Neural crest cell (in vitro differentiated cells): Measurements from ENCODE around the gene SEMA6A. TPM values are rescaled to one million over a fixed set of nuclear protein-coding genes. Genes with fewer than 3 reads are reported as not detected.

Source experiments
- DNase-seq: peaks from one replicate; pipeline ENCODE4 v3.0.0; 2021; ENCODE audit warnings: low read depth, mixed read lengths, low spot score
- H3K27ac Mint-ChIP-seq: one replicate; pipeline ENCODE4 v1.8.0; 2021; ENCODE audit warnings: mild to moderate bottlenecking, mixed read lengths; ENCODE audit not compliant: unreplicated experiment
- H3K27me3 Mint-ChIP-seq: 2 replicates; pipeline ENCODE4 v1.8.0; 2021; ENCODE audit warnings: low read depth, mild to moderate bottlenecking, mixed read lengths
- H3K36me3 Mint-ChIP-seq: 2 replicates; pipeline ENCODE4 v1.8.0; 2021; ENCODE audit warnings: low read depth, mild to moderate bottlenecking, mixed read lengths
- H3K4me1 Mint-ChIP-seq: 2 replicates; pipeline ENCODE4 v1.8.0; 2021; ENCODE audit warnings: mixed read lengths
- H3K4me3 Mint-ChIP-seq: one replicate; pipeline ENCODE4 v1.8.0; 2021; ENCODE audit warnings: mild to moderate bottlenecking, mixed read lengths
- H3K9me3 Mint-ChIP-seq: 2 replicates; pipeline ENCODE4 v1.8.0; 2021; ENCODE audit warnings: mixed read lengths
- total RNA-seq: library from RNA; stranded (reverse); gene quantifications from 2 replicates; pipeline ENCODE4 v1.2.1, GENCODE V29; 2021
- TF ChIP-seq, protein P1 (sequence below): fragments of 200-600 bp; sonication (generic); conservative IDR thresholded peaks from 2 replicates; pipeline ENCODE4 v1.5.0; 2021; ENCODE audit warnings: antibody characterized with exemption, mild to moderate bottlenecking

SEMA6A gene
- total RNA-seq, 1 donor from 2014 or later = 30.0 TPM

DNA sequence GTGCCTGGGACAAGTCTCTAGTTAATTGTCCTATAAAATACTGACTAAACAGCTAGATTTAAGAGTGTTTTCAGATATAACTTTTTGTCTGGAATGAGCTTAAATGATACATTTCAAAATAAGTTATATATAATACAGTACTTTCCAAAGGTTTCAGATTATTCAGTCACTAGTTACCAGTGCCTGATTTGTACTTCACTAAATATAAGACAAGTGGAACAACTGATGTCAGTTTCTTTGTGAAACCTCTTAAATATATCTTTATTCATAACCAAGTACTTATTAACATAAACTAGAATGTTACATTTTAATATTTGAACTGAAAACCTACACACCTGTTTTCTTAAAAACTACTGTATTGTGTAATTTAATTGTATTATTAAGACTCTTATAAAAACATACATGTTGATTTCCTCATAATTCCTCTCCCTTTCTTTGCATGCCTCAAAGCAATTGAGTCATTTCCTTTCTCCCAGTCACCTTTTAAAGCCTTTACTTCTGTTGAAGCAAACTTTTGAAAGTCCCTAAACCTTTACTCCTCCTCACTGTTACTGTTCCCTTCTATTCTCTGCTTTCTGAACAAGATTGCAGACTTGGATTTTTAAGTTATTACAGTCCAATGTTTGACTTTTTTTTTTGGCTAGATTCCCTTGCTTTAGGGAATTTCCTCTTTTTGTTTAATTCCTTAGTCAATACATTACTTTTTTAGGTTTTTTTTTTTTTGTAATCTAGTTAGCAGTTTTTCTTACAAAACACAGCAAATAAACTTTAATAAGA lies 8.7 kb upstream of the SEMA6A start:
- Mint-ChIP-seq H3K4me3 (no peak overlapping the region), H3K27ac (no peak overlapping the region), H3K36me3 (no peaks in the 10 kb centered on the region), H3K9me3 (no peaks in the 10 kb centered on the region), H3K27me3 (peaks cover 5% of the 10 kb centered on the region), H3K4me1 (no peaks in the 10 kb centered on the region)
- DNase-seq = no peak
- TF ChIP-seq, protein P1, sequence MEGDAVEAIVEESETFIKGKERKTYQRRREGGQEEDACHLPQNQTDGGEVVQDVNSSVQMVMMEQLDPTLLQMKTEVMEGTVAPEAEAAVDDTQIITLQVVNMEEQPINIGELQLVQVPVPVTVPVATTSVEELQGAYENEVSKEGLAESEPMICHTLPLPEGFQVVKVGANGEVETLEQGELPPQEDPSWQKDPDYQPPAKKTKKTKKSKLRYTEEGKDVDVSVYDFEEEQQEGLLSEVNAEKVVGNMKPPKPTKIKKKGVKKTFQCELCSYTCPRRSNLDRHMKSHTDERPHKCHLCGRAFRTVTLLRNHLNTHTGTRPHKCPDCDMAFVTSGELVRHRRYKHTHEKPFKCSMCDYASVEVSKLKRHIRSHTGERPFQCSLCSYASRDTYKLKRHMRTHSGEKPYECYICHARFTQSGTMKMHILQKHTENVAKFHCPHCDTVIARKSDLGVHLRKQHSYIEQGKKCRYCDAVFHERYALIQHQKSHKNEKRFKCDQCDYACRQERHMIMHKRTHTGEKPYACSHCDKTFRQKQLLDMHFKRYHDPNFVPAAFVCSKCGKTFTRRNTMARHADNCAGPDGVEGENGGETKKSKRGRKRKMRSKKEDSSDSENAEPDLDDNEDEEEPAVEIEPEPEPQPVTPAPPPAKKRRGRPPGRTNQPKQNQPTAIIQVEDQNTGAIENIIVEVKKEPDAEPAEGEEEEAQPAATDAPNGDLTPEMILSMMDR = no peak

DNA sequence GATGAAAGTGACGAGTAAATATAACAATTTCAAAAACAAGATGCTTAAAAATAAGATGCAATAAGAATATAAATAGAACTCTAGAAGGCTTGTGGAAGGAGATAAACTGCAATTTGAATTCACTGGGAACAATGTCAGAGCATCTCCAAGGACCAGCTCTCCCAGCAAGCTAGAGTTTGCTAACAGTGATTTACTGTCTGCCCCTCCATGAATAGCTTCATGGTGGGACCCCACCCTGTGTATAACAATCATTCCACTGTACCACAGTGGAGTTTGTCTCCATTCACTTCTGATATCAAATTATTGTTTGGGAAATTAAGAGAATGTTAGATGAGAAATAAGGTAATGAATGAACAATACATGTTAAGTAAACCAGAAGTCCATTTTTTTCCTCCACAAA lies 7.3 kb upstream of the SEMA6A start:
- TF ChIP-seq, protein P1 = no peak
- Mint-ChIP-seq H3K36me3 (no peaks in the 10 kb centered on the region), H3K27me3 (peaks cover 13% of the 10 kb centered on the region), H3K4me3 (no peak overlapping the region), H3K4me1 (no peaks in the 10 kb centered on the region), H3K9me3 (no peaks in the 10 kb centered on the region), H3K27ac (no peak overlapping the region)
- DNase-seq = no peak

DNA sequence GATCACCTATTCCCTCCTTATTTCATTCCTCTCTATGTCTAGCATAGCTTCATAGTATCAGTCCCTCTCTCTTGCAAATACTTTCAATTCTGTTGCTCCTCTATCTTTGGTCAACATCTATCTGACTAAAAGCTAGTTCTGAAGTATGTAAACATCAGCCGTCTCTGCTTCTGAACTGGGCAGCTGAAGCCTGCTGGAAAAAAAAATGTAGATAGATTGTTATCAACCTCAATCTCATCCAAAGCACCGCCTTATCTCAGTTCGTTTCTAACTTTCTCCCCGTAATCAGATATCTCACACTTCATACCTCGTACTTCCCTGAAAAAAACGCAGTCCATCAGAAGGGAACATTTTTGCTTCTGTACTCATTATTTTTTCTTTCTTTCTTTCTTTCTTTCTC lies 4.5 kb upstream of the SEMA6A start:
- DNase-seq = no peak
- Mint-ChIP-seq H3K36me3 (no peaks in the 10 kb centered on the region), H3K4me3 (peak overlapping the region; percentile 61), H3K27me3 (peaks cover 19% of the 10 kb centered on the region), H3K9me3 (no peaks in the 10 kb centered on the region), H3K27ac (no peak overlapping the region), H3K4me1 (peaks cover 14% of the 10 kb centered on the region)
- TF ChIP-seq, protein P1 = no peak

DNA sequence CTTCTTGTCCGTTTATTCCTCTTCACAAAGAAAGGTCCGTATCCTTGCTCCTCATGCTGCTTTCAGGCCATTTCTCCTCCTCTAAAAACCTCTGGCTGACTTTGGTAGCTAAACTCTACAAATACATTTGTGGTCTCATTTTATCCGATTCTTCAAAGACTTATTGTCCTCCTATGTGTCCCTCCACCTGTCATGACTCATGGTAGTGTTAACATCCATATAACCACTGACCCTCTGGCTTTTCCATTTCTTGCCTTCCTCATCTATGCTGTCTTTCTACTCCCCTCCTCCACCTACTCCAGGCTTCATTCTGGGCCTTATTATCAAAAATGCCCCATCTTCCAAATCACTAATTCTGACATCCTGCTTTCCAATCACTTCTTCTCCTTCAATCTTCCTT lies 4.1 kb upstream of the SEMA6A start:
- TF ChIP-seq, protein P1 = no peak
- no peak overlapping the region for H3K27ac Mint-ChIP-seq
- H3K9me3 Mint-ChIP-seq = no peaks in the 10 kb centered on the region
- no peak for DNase-seq
- H3K27me3 Mint-ChIP-seq = peaks cover 21% of the 10 kb centered on the region
- H3K4me1 Mint-ChIP-seq = peaks cover 14% of the 10 kb centered on the region
- no peaks in the 10 kb centered on the region for H3K36me3 Mint-ChIP-seq
- H3K4me3 Mint-ChIP-seq = peak overlapping the region; percentile 61

DNA sequence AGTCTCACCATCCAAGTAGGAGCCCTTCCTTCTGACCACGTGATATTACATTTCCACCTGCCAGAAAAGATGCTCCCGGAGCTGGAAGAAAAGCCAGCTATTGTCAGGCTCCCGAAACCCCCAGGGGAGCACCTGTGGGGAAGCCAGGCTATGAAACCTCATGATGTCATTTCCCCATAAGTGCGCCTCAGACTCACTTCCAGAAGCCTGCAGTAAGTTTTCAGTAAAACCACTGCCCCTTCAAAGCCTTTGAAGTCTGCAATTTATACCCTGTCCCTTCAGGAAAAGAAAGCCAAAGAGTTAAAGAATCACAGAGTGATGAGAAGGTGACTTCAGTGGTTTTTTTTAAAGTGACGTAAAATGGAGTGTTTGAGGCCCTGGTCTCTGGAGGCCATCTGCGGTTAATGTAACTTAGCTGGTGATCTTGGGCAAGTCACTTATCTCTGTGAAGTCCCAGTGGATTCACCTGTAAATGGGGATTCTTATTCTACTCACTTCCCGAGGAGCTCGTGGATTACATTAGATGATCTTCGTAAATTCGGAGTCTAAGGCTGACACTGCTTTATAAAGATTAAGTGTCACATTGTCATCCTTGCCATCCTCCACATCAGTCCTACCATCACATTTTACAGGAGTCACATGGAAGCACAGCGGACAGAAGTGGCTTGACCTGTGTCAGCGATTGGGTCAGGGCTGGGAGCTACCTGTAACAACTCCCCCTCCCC lies 2.6 kb upstream of the SEMA6A start:
- Mint-ChIP-seq H3K36me3 (no peaks in the 10 kb centered on the region), H3K27me3 (peaks cover 36% of the 10 kb centered on the region), H3K4me3 (peak overlapping the region; percentile 99), H3K9me3 (no peaks in the 10 kb centered on the region), H3K27ac (no peak overlapping the region), H3K4me1 (peaks cover 19% of the 10 kb centered on the region)
- no peak for DNase-seq
- TF ChIP-seq, protein P1 = no peak
